ENCODE results near the gene MRS2. TPM values are rescaled to one million over a fixed set of nuclear protein-coding genes. Genes with fewer than 3 reads are reported as not detected.

MRS2 gene
- total and polyA plus RNA-seq, 8 donors = 7.4 to 17.4 (median 12.6) TPM

DNA sequence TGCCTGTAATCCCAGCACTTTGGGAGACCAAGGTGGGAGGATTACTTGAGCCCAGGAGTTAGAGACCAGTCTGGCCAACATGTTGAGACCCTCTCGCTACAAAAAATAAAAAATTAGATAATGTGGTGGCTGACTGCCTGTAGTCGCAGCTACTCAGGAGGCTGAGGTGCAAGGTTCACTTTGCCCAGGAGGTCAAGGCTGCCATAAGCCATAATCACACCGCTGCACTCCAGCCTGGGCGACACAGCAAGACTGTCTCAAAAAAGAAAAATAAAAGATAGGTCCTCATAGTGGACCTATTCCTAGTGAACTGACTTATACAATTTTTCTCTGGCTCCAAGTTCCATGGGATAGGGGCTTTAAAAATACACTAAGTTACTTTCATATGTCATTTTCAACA lies 41.9 kb downstream of the MRS2 start:
- FAIRE-seq = no peak
- WGBS, 2 donors = 67 to 78% methylated on average over 4 of the region's 4 CpGs
- intact Hi-C loops (cut with DNase I) = no loop called here
- Histone ChIP-seq H3K9me3 (no peaks in the 10 kb centered on the region), H3K4me1 (no peaks in the 10 kb centered on the region), H3K4me3 (no peak overlapping the region), H3K27ac (no peak overlapping the region), H3K36me3 (no peaks in the 10 kb centered on the region), H3K27me3 (no peaks in the 10 kb centered on the region)
- no peak for ATAC-seq
- no peak for DNase-seq
- TF ChIP-seq, protein P1, sequence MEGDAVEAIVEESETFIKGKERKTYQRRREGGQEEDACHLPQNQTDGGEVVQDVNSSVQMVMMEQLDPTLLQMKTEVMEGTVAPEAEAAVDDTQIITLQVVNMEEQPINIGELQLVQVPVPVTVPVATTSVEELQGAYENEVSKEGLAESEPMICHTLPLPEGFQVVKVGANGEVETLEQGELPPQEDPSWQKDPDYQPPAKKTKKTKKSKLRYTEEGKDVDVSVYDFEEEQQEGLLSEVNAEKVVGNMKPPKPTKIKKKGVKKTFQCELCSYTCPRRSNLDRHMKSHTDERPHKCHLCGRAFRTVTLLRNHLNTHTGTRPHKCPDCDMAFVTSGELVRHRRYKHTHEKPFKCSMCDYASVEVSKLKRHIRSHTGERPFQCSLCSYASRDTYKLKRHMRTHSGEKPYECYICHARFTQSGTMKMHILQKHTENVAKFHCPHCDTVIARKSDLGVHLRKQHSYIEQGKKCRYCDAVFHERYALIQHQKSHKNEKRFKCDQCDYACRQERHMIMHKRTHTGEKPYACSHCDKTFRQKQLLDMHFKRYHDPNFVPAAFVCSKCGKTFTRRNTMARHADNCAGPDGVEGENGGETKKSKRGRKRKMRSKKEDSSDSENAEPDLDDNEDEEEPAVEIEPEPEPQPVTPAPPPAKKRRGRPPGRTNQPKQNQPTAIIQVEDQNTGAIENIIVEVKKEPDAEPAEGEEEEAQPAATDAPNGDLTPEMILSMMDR (IDR thresholded peaks at IDR 0.05) = no peak

DNA sequence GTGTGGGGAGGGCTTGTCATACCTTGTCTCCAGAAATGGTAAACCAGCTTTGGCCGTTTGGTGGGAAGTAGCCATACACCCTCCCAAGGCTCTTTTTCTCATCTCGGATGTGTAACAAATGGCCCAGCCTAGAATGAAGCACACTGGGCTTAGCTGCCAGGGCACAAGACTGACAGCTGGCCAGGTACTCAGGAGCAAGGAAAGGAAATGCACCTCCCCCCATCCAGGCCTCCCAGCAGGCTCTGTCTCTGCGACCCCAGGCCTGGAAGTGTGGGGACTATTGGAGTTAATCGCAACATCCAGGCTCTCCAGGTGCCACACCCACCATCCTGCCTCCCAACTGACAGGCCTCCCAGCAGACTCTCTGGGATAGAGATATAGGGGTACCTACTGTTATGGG lies 43.0 kb downstream of the MRS2 start:
- no peak overlapping the region for H3K27ac ChIP-seq
- H3K4me1 ChIP-seq = no peaks in the 10 kb centered on the region
- H3K27me3 ChIP-seq = no peaks in the 10 kb centered on the region
- H3K9me3 ChIP-seq = no peaks in the 10 kb centered on the region
- TF ChIP-seq, protein P1 (IDR thresholded peaks at IDR 0.05) = no peak
- DNase-seq = no peak
- no peak overlapping the region for H3K4me3 ChIP-seq
- no peak for FAIRE-seq
- H3K36me3 ChIP-seq = no peaks in the 10 kb centered on the region
- no peak for ATAC-seq
- 66 to 67% methylated on average over 4 of the region's 4 CpGs for WGBS, 2 donors
- intact Hi-C loops (cut with DNase I) = no loop called here

DNA sequence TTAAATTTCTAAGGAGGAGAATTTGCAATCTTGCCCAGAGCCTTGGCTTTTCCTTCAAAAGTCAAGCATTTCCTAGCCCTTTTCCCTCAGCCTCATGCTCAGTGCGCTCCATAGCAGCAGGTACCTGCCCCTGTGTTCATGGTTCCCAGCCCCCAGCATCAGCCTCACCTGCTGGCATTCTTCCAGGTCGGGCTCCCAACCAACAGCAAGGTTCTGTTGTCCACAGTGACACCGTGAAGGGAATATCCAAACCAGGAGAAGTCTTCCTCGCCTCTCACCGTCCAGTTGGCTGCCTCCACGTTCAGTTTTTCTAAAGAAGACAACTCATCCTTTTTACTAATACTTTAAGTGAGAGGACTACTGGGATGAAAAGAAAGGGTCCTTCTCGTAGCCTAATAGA lies 43.9 kb downstream of the MRS2 start:
- peak in 1 of 6 donors; percentile 23 for DNase-seq
- intact Hi-C loops (cut with DNase I) = no loop called here
- ATAC-seq = no peak
- no peak for FAIRE-seq
- Histone ChIP-seq H3K9me3 (no peaks in the 10 kb centered on the region), H3K27ac (no peak overlapping the region), H3K27me3 (no peaks in the 10 kb centered on the region), H3K4me3 (no peak overlapping the region), H3K4me1 (no peaks in the 10 kb centered on the region), H3K36me3 (no peaks in the 10 kb centered on the region)
- TF ChIP-seq, protein P1 (IDR thresholded peaks at IDR 0.05) = no peak
- 81 to 83% methylated on average over 7 of the region's 7 CpGs for WGBS, 2 donors

DNA sequence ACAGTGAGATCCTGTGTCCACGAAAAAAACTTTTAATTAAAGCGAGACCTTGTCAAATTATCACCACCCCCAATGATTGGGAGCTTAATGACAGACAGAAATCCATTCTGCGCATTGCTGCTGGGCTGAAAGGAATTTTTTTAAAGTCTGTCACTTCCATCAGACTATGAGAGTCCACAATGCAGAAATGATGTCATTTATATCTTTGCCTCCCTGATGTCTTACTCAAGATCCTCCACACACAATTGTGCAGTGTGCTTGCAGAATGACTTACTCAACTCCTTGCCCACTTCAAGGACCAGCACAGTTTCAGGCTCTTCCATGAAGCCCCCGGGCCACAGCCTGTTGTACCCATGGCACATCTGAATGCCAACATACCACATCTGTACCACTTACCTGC lies 45.7 kb downstream of the MRS2 start:
- TF ChIP-seq, protein P1 (IDR thresholded peaks at IDR 0.05) = no peak
- 61 to 66% methylated on average over 4 of the region's 4 CpGs for WGBS, 2 donors
- ATAC-seq = no peak

DNA sequence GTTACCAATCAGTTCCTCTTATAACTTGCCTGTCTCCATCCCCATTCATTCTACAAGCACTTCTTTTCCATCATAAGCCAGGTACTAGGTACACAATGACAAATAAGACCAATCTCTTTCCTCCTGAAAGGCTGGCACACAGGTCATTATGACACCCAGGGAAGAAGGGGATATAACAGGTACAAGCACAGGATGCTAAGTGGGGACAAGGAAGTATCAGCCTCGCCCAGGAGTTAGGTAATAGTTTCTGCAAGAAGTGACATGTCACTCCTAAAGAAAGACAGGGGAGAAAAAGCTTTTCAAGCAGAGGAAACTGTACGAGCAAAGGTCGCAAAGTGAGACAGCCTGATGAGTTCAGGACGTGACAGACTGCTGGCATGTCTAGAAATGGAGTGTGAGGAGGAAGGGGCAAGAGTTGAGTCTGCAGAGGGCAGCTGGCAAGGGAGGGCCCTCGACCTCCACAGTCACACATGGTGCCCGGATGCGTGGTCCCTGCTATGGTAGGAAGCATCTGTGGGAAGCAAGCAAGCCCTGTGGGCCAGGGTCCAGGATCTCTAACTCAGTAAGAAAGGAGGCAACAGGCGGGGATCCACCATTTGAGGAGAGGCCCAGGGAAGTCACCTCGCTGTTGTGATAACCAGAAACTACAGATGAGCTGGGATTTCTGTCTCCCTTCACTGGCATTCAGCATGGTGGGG lies 46.2 kb downstream of the MRS2 start:
- no peaks in the 10 kb centered on the region for H3K4me1 ChIP-seq
- H3K9me3 ChIP-seq = no peaks in the 10 kb centered on the region
- FAIRE-seq (no peak), ATAC-seq (no peak), DNase-seq (no peak)
- H3K27me3 ChIP-seq = no peaks in the 10 kb centered on the region
- WGBS, 2 donors = 82 to 85% methylated on average over 9 of the region's 9 CpGs
- TF ChIP-seq, protein P1 (IDR thresholded peaks at IDR 0.05) = no peak
- no peak overlapping the region for H3K4me3 ChIP-seq
- intact Hi-C loops (cut with DNase I) = no loop called here
- no peaks in the 10 kb centered on the region for H3K36me3 ChIP-seq
- no peak overlapping the region for H3K27ac ChIP-seq

More for the DNA sequence above, 45.7 kb downstream of the MRS2 start:
- Histone ChIP-seq H3K27me3 (no peaks in the 10 kb centered on the region), H3K9me3 (no peaks in the 10 kb centered on the region), H3K36me3 (no peaks in the 10 kb centered on the region), H3K4me1 (no peaks in the 10 kb centered on the region), H3K27ac (no peak overlapping the region), H3K4me3 (no peak overlapping the region)
- FAIRE-seq = no peak
- intact Hi-C loops (cut with DNase I) = no loop called here
- DNase-seq = no peak

Measured in pancreas (tissue), 10 donors.